Stimulated activated naive CD8-positive, alpha-beta T cell treated with anti-CD3 and anti-CD28 coated beads, Interleukin-15, Interleukin-2, amounts not matched to agents 100 ng/mL and 50 ng/mL, for 24 hours (primary cell): ENCODE results near the gene FAM120A.

Experiments
- H3K27ac Mint-ChIP-seq: one replicate; pipeline ENCODE4 v1.8.0; 2021; ENCODE audit warnings: mild to moderate bottlenecking, mixed read lengths
- H3K27me3 Mint-ChIP-seq: one replicate; pipeline ENCODE4 v1.8.0; 2021; ENCODE audit warnings: mixed read lengths
- H3K36me3 Mint-ChIP-seq: one replicate; pipeline ENCODE4 v1.8.0; 2021; ENCODE audit warnings: low read depth, mixed read lengths
- H3K4me1 Mint-ChIP-seq: one replicate; pipeline ENCODE4 v1.8.0; 2021; ENCODE audit warnings: low read depth, mixed read lengths
- H3K4me3 Mint-ChIP-seq: one replicate; pipeline ENCODE4 v1.8.0; 2021; ENCODE audit warnings: mild to moderate bottlenecking, mixed read lengths
- H3K9me3 Mint-ChIP-seq: one replicate; pipeline ENCODE4 v1.8.0; 2021; ENCODE audit warnings: mixed read lengths

Gene FAM120A

GRCh38 chr9:93576258-93577077 is 125.0 kb downstream of the FAM120A start, which contains the start of gene PHF2:
PHF2 (plus strand) TSS chr9:93576584; CDS start chr9:93576774, 190 bp downstream.
- Mint-ChIP-seq H3K27me3 (no peaks in the 10 kb centered on the region), H3K4me1 (peaks cover 27% of the 10 kb centered on the region), H3K9me3 (no peaks in the 10 kb centered on the region), H3K4me3 (peak within 1 kb of the TSS; percentile 89), H3K27ac (peak within 1 kb of the TSS; percentile 90), H3K36me3 (no peaks in the 10 kb centered on the region)

GRCh38 chr9:93577078-93577974 is 125.8 kb downstream of the FAM120A start:
- no peaks in the 10 kb centered on the region for H3K27me3 Mint-ChIP-seq
- H3K4me3 Mint-ChIP-seq = peak overlapping the region; percentile 85
- no peaks in the 10 kb centered on the region for H3K9me3 Mint-ChIP-seq
- H3K4me1 Mint-ChIP-seq = peaks cover 27% of the 10 kb centered on the region
- no peaks in the 10 kb centered on the region for H3K36me3 Mint-ChIP-seq
- peak overlapping the region; percentile 79 for H3K27ac Mint-ChIP-seq

- H3K36me3 Mint-ChIP-seq = peaks cover 7% of the 10 kb centered on the region
- peak overlapping the region; percentile 79 for H3K27ac Mint-ChIP-seq
These were observed 126.6 kb downstream of the FAM120A start for GRCh38 chr9:93577975-93578682.

GRCh38 chr9:93578844-93579243 is 127.4 kb downstream of the FAM120A start:
- H3K4me3 Mint-ChIP-seq = no peak overlapping the region
- peaks cover 27% of the 10 kb centered on the region for H3K4me1 Mint-ChIP-seq
- H3K36me3 Mint-ChIP-seq = peaks cover 13% of the 10 kb centered on the region
- H3K27me3 Mint-ChIP-seq = no peaks in the 10 kb centered on the region
- no peaks in the 10 kb centered on the region for H3K9me3 Mint-ChIP-seq
- no peak overlapping the region for H3K27ac Mint-ChIP-seq

More at GRCh38 chr9:93577975-93578682, 126.6 kb downstream of the FAM120A start:
- no peaks in the 10 kb centered on the region for H3K27me3 Mint-ChIP-seq
- H3K9me3 Mint-ChIP-seq = no peaks in the 10 kb centered on the region
- peak overlapping the region; percentile 85 for H3K4me3 Mint-ChIP-seq
- H3K4me1 Mint-ChIP-seq = peaks cover 27% of the 10 kb centered on the region

GRCh38 chr9:93579711-93580516 is 128.4 kb downstream of the FAM120A start:
- H3K27ac Mint-ChIP-seq = no peak overlapping the region
- peaks cover 26% of the 10 kb centered on the region for H3K4me1 Mint-ChIP-seq

GRCh38 chr9:93580654-93581380 is 129.3 kb downstream of the FAM120A start:
- Mint-ChIP-seq H3K4me1 (peaks cover 20% of the 10 kb centered on the region), H3K27me3 (no peaks in the 10 kb centered on the region), H3K27ac (peak overlapping the region; percentile 40), H3K4me3 (no peak overlapping the region), H3K9me3 (peaks cover 5% of the 10 kb centered on the region), H3K36me3 (peaks cover 28% of the 10 kb centered on the region)

More at GRCh38 chr9:93579711-93580516, 128.4 kb downstream of the FAM120A start:
- H3K27me3 Mint-ChIP-seq = no peaks in the 10 kb centered on the region
- H3K4me3 Mint-ChIP-seq = no peak overlapping the region
- peaks cover 24% of the 10 kb centered on the region for H3K36me3 Mint-ChIP-seq
- H3K9me3 Mint-ChIP-seq = peaks cover 5% of the 10 kb centered on the region

GRCh38 chr9:93582115-93582514 is 130.6 kb downstream of the FAM120A start:
- H3K4me1 Mint-ChIP-seq = peaks cover 20% of the 10 kb centered on the region
- peaks cover 28% of the 10 kb centered on the region for H3K36me3 Mint-ChIP-seq
- H3K4me3 Mint-ChIP-seq = no peak overlapping the region
- no peak overlapping the region for H3K27ac Mint-ChIP-seq
- H3K9me3 Mint-ChIP-seq = peaks cover 5% of the 10 kb centered on the region
- no peaks in the 10 kb centered on the region for H3K27me3 Mint-ChIP-seq

- H3K4me3 Mint-ChIP-seq = no peak overlapping the region
- H3K4me1 Mint-ChIP-seq = peaks cover 19% of the 10 kb centered on the region
- H3K36me3 Mint-ChIP-seq = peaks cover 28% of the 10 kb centered on the region
- no peak overlapping the region for H3K27ac Mint-ChIP-seq
- H3K27me3 Mint-ChIP-seq = no peaks in the 10 kb centered on the region
- H3K9me3 Mint-ChIP-seq = peaks cover 5% of the 10 kb centered on the region
These were observed 131.1 kb downstream of the FAM120A start for GRCh38 chr9:93582550-93582949.

- no peak overlapping the region for H3K27ac Mint-ChIP-seq
- peaks cover 11% of the 10 kb centered on the region for H3K4me1 Mint-ChIP-seq
- H3K4me3 Mint-ChIP-seq = no peak overlapping the region
- H3K9me3 Mint-ChIP-seq = peaks cover 5% of the 10 kb centered on the region
- H3K27me3 Mint-ChIP-seq = no peaks in the 10 kb centered on the region
- peaks cover 28% of the 10 kb centered on the region for H3K36me3 Mint-ChIP-seq
These were observed 133.8 kb downstream of the FAM120A start for GRCh38 chr9:93585259-93585658.

GRCh38 chr9:93585695-93586094 is 134.2 kb downstream of the FAM120A start:
- no peak overlapping the region for H3K27ac Mint-ChIP-seq
- no peak overlapping the region for H3K4me3 Mint-ChIP-seq
- H3K27me3 Mint-ChIP-seq = no peaks in the 10 kb centered on the region
- peaks cover 28% of the 10 kb centered on the region for H3K36me3 Mint-ChIP-seq
- peaks cover 11% of the 10 kb centered on the region for H3K4me1 Mint-ChIP-seq
- H3K9me3 Mint-ChIP-seq = peaks cover 5% of the 10 kb centered on the region

GRCh38 chr9:93586290-93587057 is 135.0 kb downstream of the FAM120A start:
- H3K4me1 Mint-ChIP-seq = peaks cover 11% of the 10 kb centered on the region
- H3K27ac Mint-ChIP-seq = no peak overlapping the region

GRCh38 chr9:93587284-93587650 is 135.8 kb downstream of the FAM120A start:
- peaks cover 28% of the 10 kb centered on the region for H3K36me3 Mint-ChIP-seq
- peaks cover 5% of the 10 kb centered on the region for H3K9me3 Mint-ChIP-seq
- no peak overlapping the region for H3K4me3 Mint-ChIP-seq
- H3K27me3 Mint-ChIP-seq = no peaks in the 10 kb centered on the region
- no peak overlapping the region for H3K27ac Mint-ChIP-seq
- peaks cover 11% of the 10 kb centered on the region for H3K4me1 Mint-ChIP-seq

More at GRCh38 chr9:93586290-93587057, 135.0 kb downstream of the FAM120A start:
- no peaks in the 10 kb centered on the region for H3K27me3 Mint-ChIP-seq
- H3K9me3 Mint-ChIP-seq = peaks cover 5% of the 10 kb centered on the region
- no peak overlapping the region for H3K4me3 Mint-ChIP-seq
- H3K36me3 Mint-ChIP-seq = peaks cover 28% of the 10 kb centered on the region
